Measurements from ENCODE around the gene SLC30A2. TPM values are rescaled to one million over a fixed set of nuclear protein-coding genes. Genes with fewer than 3 reads are reported as not detected.

SLC30A2 gene
- not detected in 2 replicates for total RNA-seq

GRCh38 chr1:26045722-26046245 lies at the start of gene SLC30A2:
Gene SLC30A2, minus strand, starts transcription at chr1:26046118. Its CDS starts 222 bp downstream, at chr1:26045896.

GRCh38 chr1:26067432-26067911 lies 21.6 kb upstream of the SLC30A2 start, which contains the start of gene TRIM63:
Gene TRIM63, minus strand, starts transcription at chr1:26067630. Its CDS starts 136 bp downstream, at chr1:26067494.

GRCh38 chr1:26021647-26022403 lies 24.1 kb downstream of the SLC30A2 start, which contains the start of gene EXTL1:
Gene EXTL1, plus strand, starts transcription at chr1:26021775. Its CDS starts 872 bp downstream, at chr1:26022647.

GRCh38 chr1:25997828-25998761 lies 47.8 kb downstream of the SLC30A2 start, which contains the start of gene PAFAH2:
Gene PAFAH2, minus strand, starts transcription at chr1:25998063. Its CDS starts 7,247 bp downstream, at chr1:25990816.

Other genes with a start within 250 kb of the SLC30A2 start
- 52.6 and 63.2 TPM in 2 replicates for gene SELENON, start 245.9 kb downstream of the SLC30A2 start, total RNA-seq
- 45.1 and 47.3 TPM in 2 replicates for gene MTFR1L, start 226.2 kb downstream of the SLC30A2 start, total RNA-seq
- 0.30 and 0.78 TPM in 2 replicates for gene AUNIP, start 186.7 kb downstream of the SLC30A2 start, total RNA-seq
- gene PAQR7, start 170.4 kb downstream of the SLC30A2 start, total RNA-seq, result 13.6 and 15.3 TPM in 2 replicates
- 22.4 and 28.7 TPM in 2 replicates for gene STMN1, start 139.7 kb downstream of the SLC30A2 start, total RNA-seq
- gene PAFAH2, start 48.1 kb downstream of the SLC30A2 start, total RNA-seq, result 11.2 and 12.1 TPM in 2 replicates
- 0.20 and 0.33 TPM in 2 replicates for gene EXTL1, start 24.3 kb downstream of the SLC30A2 start, total RNA-seq
- 0.07 and 0.30 TPM in 2 replicates for gene TRIM63, start 21.5 kb upstream of the SLC30A2 start, total RNA-seq
- 3.5 and 4.1 TPM in 2 replicates for gene PDIK1L, start 65.7 kb upstream of the SLC30A2 start, total RNA-seq
- gene FAM110D, start 113.0 kb upstream of the SLC30A2 start, total RNA-seq, result not detected in 2 replicates
- not detected in 2 replicates for gene C1orf232, start 122.8 kb upstream of the SLC30A2 start, total RNA-seq
- 13.6 and 14.0 TPM in 2 replicates for gene ZNF593, start 123.8 kb upstream of the SLC30A2 start, total RNA-seq
- gene ZNF593OS, start 125.7 kb upstream of the SLC30A2 start, total RNA-seq, result not detected in 2 replicates
- gene CNKSR1, start 131.4 kb upstream of the SLC30A2 start, total RNA-seq, result 0.07 and 0.69 TPM in 2 replicates
- not detected in 2 replicates for gene CATSPER4, start 144.5 kb upstream of the SLC30A2 start, total RNA-seq
- 6.1 and 6.9 TPM in 2 replicates for gene CEP85, start 188.1 kb upstream of the SLC30A2 start, total RNA-seq
- 68.1 and 84.3 TPM in 2 replicates for gene SH3BGRL3, start 234.0 kb upstream of the SLC30A2 start, total RNA-seq

Data from smooth muscle cell of the pulmonary artery (primary cell).